H9 (cell line): ENCODE data around the gene SCD5. TPM values are rescaled to one million over a fixed set of nuclear protein-coding genes. Genes with fewer than 3 reads are reported as not detected.
A peak's percentile ranks its signal among the peaks of the same experiment; 100 is the strongest.

ENCODE experiments used
- DNase-seq: peaks from one replicate; pipeline ENCODE4 v3.0.0-alpha.2; 2017
- H2AFZ ChIP-seq: one replicate; pipeline ENCODE4 v1.6.1; 2013; ENCODE audit warnings: mild to moderate bottlenecking, low read length, control low read depth, moderate library complexity
- H2AK5ac ChIP-seq: 2 replicates; pipeline ENCODE4 v1.6.1; 2013; ENCODE audit warnings: low read length, control low read depth, mixed read lengths; ENCODE audit not compliant: insufficient read length
- H2BK120ac ChIP-seq: one replicate; pipeline ENCODE4 v1.6.1; 2013; ENCODE audit warnings: low read depth, mild to moderate bottlenecking, low read length, control low read depth, inconsistent platforms; ENCODE audit not compliant: poor library complexity, severe bottlenecking
- H2BK12ac ChIP-seq: 2 replicates; pipeline ENCODE4 v1.6.1; 2013; ENCODE audit warnings: low read length, control low read depth, mixed read lengths, low read depth; ENCODE audit not compliant: insufficient read length
- H2BK15ac ChIP-seq: 2 replicates; pipeline ENCODE4 v1.6.1; 2013; ENCODE audit warnings: low read depth, low read length, control low read depth
- H2BK20ac ChIP-seq: one replicate; pipeline ENCODE4 v1.6.1; 2013; ENCODE audit warnings: low read depth, mild to moderate bottlenecking, low read length, control low read depth, inconsistent platforms; ENCODE audit not compliant: poor library complexity, severe bottlenecking
- H2BK5ac ChIP-seq: 2 replicates; pipeline ENCODE4 v1.6.1; 2013; ENCODE audit warnings: low read length, control low read depth, mixed read lengths; ENCODE audit not compliant: insufficient read length
- H3K14ac ChIP-seq: 2 replicates; pipeline ENCODE4 v1.6.1; 2013; ENCODE audit warnings: low read length, control low read depth; ENCODE audit not compliant: insufficient read depth
- H3K18ac ChIP-seq: 2 replicates; pipeline ENCODE4 v1.6.1; 2013; ENCODE audit warnings: low read depth, mild to moderate bottlenecking, mixed read lengths, low read length, control low read depth; ENCODE audit not compliant: insufficient read length
- H3K23ac ChIP-seq: 2 replicates; pipeline ENCODE4 v1.6.1; 2013; ENCODE audit warnings: low read length, control low read depth, mixed read lengths, low read depth; ENCODE audit not compliant: insufficient read length
- H3K23me2 ChIP-seq: 2 replicates; pipeline ENCODE4 v1.6.1; 2013; ENCODE audit warnings: low read depth, mild to moderate bottlenecking, mixed read lengths, low read length, control low read depth; ENCODE audit not compliant: insufficient read length, poor library complexity, severe bottlenecking
- H3K27ac ChIP-seq: 2 replicates; pipeline ENCODE4 v1.5.1; 2013; ENCODE audit warnings: low read length, control low read depth, mixed read lengths, low read depth; ENCODE audit not compliant: insufficient read length
- H3K27me3 ChIP-seq: 2 replicates; pipeline ENCODE4 v1.6.1; 2013; ENCODE audit warnings: low read length, control low read depth, inconsistent platforms; ENCODE audit not compliant: insufficient read depth
- H3K4ac ChIP-seq: 2 replicates; pipeline ENCODE4 v1.6.1; 2013; ENCODE audit warnings: low read depth, mild to moderate bottlenecking, control low read depth, inconsistent platforms, low read length, moderate library complexity
- H3K4me1 ChIP-seq: 2 replicates; pipeline ENCODE4 v1.6.1; 2013; ENCODE audit warnings: low read length, control low read depth, inconsistent platforms; ENCODE audit not compliant: insufficient read depth
- H3K4me2 ChIP-seq: 2 replicates; pipeline ENCODE4 v1.6.1; 2013; ENCODE audit warnings: low read length, control low read depth, mixed read lengths; ENCODE audit not compliant: insufficient read length, insufficient read depth
- H3K56ac ChIP-seq: 2 replicates; pipeline ENCODE4 v1.6.1; 2013; ENCODE audit warnings: low read depth, mild to moderate bottlenecking, mixed read lengths, low read length, control low read depth; ENCODE audit not compliant: insufficient read length
- H3K79me1 ChIP-seq: 2 replicates; pipeline ENCODE4 v1.6.1; 2013; ENCODE audit warnings: low read depth, mild to moderate bottlenecking, moderate library complexity, low read length, control low read depth, inconsistent platforms; ENCODE audit not compliant: insufficient read depth, poor library complexity, severe bottlenecking
- H3K79me2 ChIP-seq: 2 replicates; pipeline ENCODE4 v1.6.1; 2013; ENCODE audit warnings: low read length, control low read depth, inconsistent platforms; ENCODE audit not compliant: insufficient read depth
- H3K9ac ChIP-seq: 2 replicates; pipeline ENCODE4 v1.6.1; 2013; ENCODE audit warnings: low read length, control low read depth, mixed read lengths; ENCODE audit not compliant: insufficient read length; ENCODE audit errors: extremely low read depth
- H3K9me3 ChIP-seq: one replicate; pipeline ENCODE4 v1.6.1; 2013; ENCODE audit warnings: low read depth, low read length, inconsistent platforms; ENCODE audit not compliant: control insufficient read depth
- H3T11ph ChIP-seq: one replicate; pipeline ENCODE4 v1.6.1; 2013; ENCODE audit warnings: mild to moderate bottlenecking, low read length, control low read depth, inconsistent platforms
- H4K20me1 ChIP-seq: one replicate; pipeline ENCODE4 v1.6.1; 2013; ENCODE audit not compliant: control insufficient read depth, insufficient read length, insufficient read depth
- H4K5ac ChIP-seq: 2 replicates; pipeline ENCODE4 v1.6.1; 2013; ENCODE audit warnings: low read depth, mild to moderate bottlenecking, mixed read lengths, low read length, control low read depth; ENCODE audit not compliant: insufficient read length
- H4K8ac ChIP-seq: replicated peaks from 2 replicates; pipeline ENCODE4 v1.6.1; 2013; ENCODE audit warnings: low read length, control low read depth, mixed read lengths, low read depth; ENCODE audit not compliant: insufficient read length
- H4K91ac ChIP-seq: 2 replicates; pipeline ENCODE4 v1.6.1; 2013; ENCODE audit warnings: low read depth, mild to moderate bottlenecking, moderate library complexity, mixed read lengths, low read length, control low read depth; ENCODE audit not compliant: insufficient read length
- H3K27ac Mint-ChIP-seq, 3 experiments: 2 replicates in 2 of 3; 3 replicates in 1 of 3; pipeline ENCODE4 v1.8.0; 2020 to 2021; ENCODE audit warnings: mixed read lengths in 3 of 3, mild to moderate bottlenecking in 1 of 3, moderate library complexity in 1 of 3
- H3K27me3 Mint-ChIP-seq: 2 replicates; pipeline ENCODE4 v1.8.0; 2021; ENCODE audit warnings: low read depth, mild to moderate bottlenecking, moderate library complexity, mixed read lengths
- H3K36me3 Mint-ChIP-seq, 3 experiments: 2 replicates in 2 of 3; 3 replicates in 1 of 3; pipeline ENCODE4 v1.8.0; 2020 to 2021; ENCODE audit warnings: low read depth in 3 of 3, mixed read lengths in 3 of 3; ENCODE audit not compliant: insufficient read depth in 1 of 3
- H3K4me1 Mint-ChIP-seq, 2 experiments: 2 replicates each; pipeline ENCODE4 v1.8.0; 2020; ENCODE audit warnings: mixed read lengths in 2 of 2
- H3K4me3 Mint-ChIP-seq, 2 experiments: 2 replicates in 1 of 2; 3 replicates in 1 of 2; pipeline ENCODE4 v1.8.0; 2020 to 2021; ENCODE audit warnings: mild to moderate bottlenecking in 2 of 2, mixed read lengths in 2 of 2, moderate library complexity in 1 of 2
- H3K9me3 Mint-ChIP-seq, 2 experiments: 2 replicates in 1 of 2; 3 replicates in 1 of 2; pipeline ENCODE4 v1.8.0; 2020; ENCODE audit warnings: mild to moderate bottlenecking in 2 of 2, mixed read lengths in 2 of 2, moderate library complexity in 1 of 2
- WGBS: extraction: QIAGEN DNeasy Blood & Tissue Kit; methylation state at CpG from one replicate; pipeline ENCODE4 v1.1.7; 2013; ENCODE audit warnings: missing lambda C conversion rate, low lambda C conversion rate, mixed read lengths; ENCODE audit not compliant: insufficient read length; ENCODE audit errors: extremely low coverage; 5-methylcytosine and 5-hydroxymethylcytosine counted together
- total RNA-seq: library from RNA; stranded (reverse); gene quantifications from 2 replicates; pipeline ENCODE4 v1.2.1, GENCODE V29; 2021
- TF ChIP-seq, protein P1 (sequence below): fragments of 200-600 bp; sonication (generic); conservative IDR thresholded peaks from 3 replicates; pipeline ENCODE4 v1.8.0; 2021; ENCODE audit warnings: antibody characterized with exemption, mild to moderate bottlenecking

The SCD5 gene
- total RNA-seq, 1 experiment from 2014 or later = 0.68 TPM

DNA sequence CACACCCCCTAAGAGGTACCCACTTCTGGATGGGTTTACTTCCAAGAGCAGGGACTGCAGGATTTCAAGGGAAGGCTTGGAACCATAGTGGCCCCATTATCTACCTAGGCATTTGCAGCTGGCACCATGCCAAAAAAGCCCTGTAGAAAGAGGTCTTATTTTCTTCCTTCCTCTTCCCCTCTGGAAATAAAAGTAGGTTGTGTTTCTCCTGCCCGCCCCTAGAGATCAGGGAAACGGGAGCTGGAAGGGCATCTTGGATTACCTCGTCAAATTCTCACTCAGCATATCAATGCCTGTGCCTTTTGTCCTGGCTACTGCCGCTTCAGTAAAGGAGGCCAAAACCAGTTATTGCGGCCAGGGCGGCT is 1.6 kb downstream of the SCD5 start:
- H3K14ac ChIP-seq = no peak overlapping the region
- no peak overlapping the region for H2BK15ac ChIP-seq
- no peak overlapping the region for H3K9ac ChIP-seq
- H3K4me3 Mint-ChIP-seq = peak overlapping the region; percentile 70 to 86
- no peak overlapping the region for H2BK5ac ChIP-seq
- H3K27me3 Mint-ChIP-seq = peaks cover 66% of the 10 kb centered on the region
- H3K18ac ChIP-seq = no peak overlapping the region
- no peak overlapping the region for H2AK5ac ChIP-seq
- no peak overlapping the region for H2BK120ac ChIP-seq
- peaks cover 35% of the 10 kb centered on the region in 2 experiments for H3K4me1 Mint-ChIP-seq
- TF ChIP-seq, protein P1, sequence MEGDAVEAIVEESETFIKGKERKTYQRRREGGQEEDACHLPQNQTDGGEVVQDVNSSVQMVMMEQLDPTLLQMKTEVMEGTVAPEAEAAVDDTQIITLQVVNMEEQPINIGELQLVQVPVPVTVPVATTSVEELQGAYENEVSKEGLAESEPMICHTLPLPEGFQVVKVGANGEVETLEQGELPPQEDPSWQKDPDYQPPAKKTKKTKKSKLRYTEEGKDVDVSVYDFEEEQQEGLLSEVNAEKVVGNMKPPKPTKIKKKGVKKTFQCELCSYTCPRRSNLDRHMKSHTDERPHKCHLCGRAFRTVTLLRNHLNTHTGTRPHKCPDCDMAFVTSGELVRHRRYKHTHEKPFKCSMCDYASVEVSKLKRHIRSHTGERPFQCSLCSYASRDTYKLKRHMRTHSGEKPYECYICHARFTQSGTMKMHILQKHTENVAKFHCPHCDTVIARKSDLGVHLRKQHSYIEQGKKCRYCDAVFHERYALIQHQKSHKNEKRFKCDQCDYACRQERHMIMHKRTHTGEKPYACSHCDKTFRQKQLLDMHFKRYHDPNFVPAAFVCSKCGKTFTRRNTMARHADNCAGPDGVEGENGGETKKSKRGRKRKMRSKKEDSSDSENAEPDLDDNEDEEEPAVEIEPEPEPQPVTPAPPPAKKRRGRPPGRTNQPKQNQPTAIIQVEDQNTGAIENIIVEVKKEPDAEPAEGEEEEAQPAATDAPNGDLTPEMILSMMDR = no peak
- peaks cover 0 to 3% of the 10 kb centered on the region in 2 experiments; a peak in 2 of 5 replicates for H3K9me3 Mint-ChIP-seq
- H3K9me3 ChIP-seq = no peaks in the 10 kb centered on the region
- H3K23me2 ChIP-seq = peaks cover 20% of the 10 kb centered on the region
- H3K79me2 ChIP-seq = no peaks in the 10 kb centered on the region
- H3K23ac ChIP-seq = no peak overlapping the region
- no peak overlapping the region for H2AFZ ChIP-seq
- no peak overlapping the region for H2BK20ac ChIP-seq
- no peak overlapping the region for H3K27ac Mint-ChIP-seq
- no peak overlapping the region for H3T11ph ChIP-seq
- no peaks in the 10 kb centered on the region; a peak in 1 of 7 replicates for H3K36me3 Mint-ChIP-seq
- H3K4me2 ChIP-seq = peak overlapping the region; percentile 65
- H4K91ac ChIP-seq = no peak overlapping the region
- no CpG with 5 or more reads among the region's 6 CpGs for WGBS
- peaks cover 2% of the 10 kb centered on the region; the same call in 1 of the 2 replicates for H3K4me1 ChIP-seq
- H3K27me3 ChIP-seq = peaks cover 79% of the 10 kb centered on the region
- peak; percentile 68 for DNase-seq
- H3K4ac ChIP-seq = no peak overlapping the region
- H2BK12ac ChIP-seq = no peak overlapping the region
- no peak overlapping the region for H4K5ac ChIP-seq
- no peak overlapping the region for H4K8ac ChIP-seq
- no peak overlapping the region for H3K27ac ChIP-seq
- H4K20me1 ChIP-seq = no peaks in the 10 kb centered on the region
- no peaks in the 10 kb centered on the region for H3K79me1 ChIP-seq
- H3K56ac ChIP-seq = no peak overlapping the region
